NT2/D1 (cell line): Measurements from ENCODE around the gene LSM12.
"Not testable (repeated sequence)": the region's sequence is repeated elsewhere in the genome, so short reads cannot be mapped to it uniquely, and the experiment has no call there.

ENCODE experiments used
- YY1 ChIP-seq: IDR thresholded peaks from 2 replicates; pipeline ENCODE4 v1.6.1; 2011; ENCODE audit not compliant: insufficient read length, insufficient read depth
- ZNF274 ChIP-seq: IDR thresholded peaks from 2 replicates; pipeline ENCODE4 v1.6.1; 2011; ENCODE audit warnings: mild to moderate bottlenecking, low read depth, low read length

- TF ChIP-seq ZNF274, YY1: not testable (repeated sequence)
Measured at GRCh38 chr17:44021227-44021626, 45.2 kb downstream of the LSM12 start.
